GM12873 (cell line): ENCODE results near the gene OPCML.

ENCODE experiments used
- TF ChIP-seq, protein P1 (sequence below): IDR thresholded peaks from 2 replicates; pipeline ENCODE4 v1.5.1; 2012; ENCODE audit warnings: low read depth, mild to moderate bottlenecking, moderate library complexity, low read length, control low read depth; ENCODE audit not compliant: insufficient read depth; ENCODE audit errors: missing control alignments

OPCML gene

DNA sequence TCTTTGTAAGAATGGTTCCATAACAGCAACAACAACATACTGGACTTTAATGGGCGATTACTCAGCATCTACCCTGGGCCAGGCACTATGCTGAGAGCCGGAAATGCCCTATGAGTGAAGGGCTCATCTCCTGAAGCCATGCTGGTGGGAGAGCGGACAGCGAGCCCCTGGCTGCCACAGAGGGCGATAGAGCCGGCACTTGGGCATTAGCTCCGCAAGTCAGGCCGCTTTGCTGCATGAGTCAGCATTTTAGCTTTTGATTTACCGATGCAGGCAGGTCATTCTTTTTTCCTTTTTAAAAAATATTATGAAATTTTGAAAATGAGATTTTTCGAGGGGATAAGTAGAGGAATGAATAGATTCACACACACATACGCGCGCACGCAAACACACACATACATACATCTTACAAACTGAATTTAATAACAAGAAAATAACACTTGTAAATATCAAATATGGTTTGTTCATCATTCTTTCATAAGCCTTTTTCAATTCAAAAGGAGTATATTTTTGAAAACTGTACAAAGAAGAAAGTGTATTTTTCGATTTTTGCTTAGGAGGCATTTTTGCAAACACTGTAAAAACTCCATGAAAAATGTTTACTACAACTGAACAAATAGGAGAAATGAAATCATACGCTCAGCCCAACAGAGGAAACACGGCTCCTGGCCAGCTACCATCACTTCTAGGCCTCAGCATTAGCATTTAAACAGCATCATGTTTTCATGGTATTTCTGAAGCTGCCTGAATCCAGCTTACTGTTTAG lies 667.3 kb downstream of the OPCML start:
- TF ChIP-seq, protein P1, sequence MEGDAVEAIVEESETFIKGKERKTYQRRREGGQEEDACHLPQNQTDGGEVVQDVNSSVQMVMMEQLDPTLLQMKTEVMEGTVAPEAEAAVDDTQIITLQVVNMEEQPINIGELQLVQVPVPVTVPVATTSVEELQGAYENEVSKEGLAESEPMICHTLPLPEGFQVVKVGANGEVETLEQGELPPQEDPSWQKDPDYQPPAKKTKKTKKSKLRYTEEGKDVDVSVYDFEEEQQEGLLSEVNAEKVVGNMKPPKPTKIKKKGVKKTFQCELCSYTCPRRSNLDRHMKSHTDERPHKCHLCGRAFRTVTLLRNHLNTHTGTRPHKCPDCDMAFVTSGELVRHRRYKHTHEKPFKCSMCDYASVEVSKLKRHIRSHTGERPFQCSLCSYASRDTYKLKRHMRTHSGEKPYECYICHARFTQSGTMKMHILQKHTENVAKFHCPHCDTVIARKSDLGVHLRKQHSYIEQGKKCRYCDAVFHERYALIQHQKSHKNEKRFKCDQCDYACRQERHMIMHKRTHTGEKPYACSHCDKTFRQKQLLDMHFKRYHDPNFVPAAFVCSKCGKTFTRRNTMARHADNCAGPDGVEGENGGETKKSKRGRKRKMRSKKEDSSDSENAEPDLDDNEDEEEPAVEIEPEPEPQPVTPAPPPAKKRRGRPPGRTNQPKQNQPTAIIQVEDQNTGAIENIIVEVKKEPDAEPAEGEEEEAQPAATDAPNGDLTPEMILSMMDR: no peak

DNA sequence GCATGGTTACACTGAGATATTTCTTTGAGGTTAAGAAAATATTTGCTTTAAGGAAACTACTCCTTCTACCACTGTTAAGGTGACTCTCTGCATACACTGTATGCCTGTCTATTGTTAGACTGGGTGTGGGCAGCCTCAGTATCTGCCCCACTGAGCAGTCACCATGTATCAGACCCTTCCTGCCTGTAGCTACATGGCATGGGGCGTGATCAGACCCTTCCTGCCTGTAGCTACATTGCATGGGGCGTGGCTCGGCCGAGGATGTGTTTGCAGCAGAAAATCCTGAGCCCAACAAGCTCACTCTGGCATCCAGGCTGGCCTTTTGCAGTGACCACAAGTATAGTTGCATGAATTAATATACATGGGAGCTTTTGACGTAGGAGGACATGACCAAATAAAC lies 669.4 kb downstream of the OPCML start:
- TF ChIP-seq, protein P1: no peak

DNA sequence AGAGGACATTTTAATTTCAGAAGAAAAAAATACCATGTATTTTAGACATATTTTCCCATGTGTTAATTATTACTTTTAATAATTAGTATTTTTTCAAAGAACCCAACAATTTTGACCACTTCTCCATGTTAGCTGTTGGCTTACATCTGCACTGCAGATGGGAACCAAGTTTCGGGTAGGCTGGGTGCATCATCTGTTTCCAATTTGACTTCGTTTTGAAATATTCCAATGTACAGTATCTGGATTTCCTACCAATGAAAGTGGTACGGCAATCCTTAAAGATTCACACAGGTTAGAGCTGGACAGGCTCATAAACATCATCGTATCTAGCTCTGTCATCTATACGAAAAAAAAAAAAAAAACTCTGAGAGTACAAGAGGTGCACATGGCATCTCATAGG lies 670.2 kb downstream of the OPCML start:
- TF ChIP-seq, protein P1: no peak

GRCh38 chr11:132859306-132859705 lies 673.0 kb downstream of the OPCML start:
- TF ChIP-seq, protein P1: no peak

GRCh38 chr11:132858223-132858622 lies 674.1 kb downstream of the OPCML start:
- TF ChIP-seq, protein P1: no peak

DNA sequence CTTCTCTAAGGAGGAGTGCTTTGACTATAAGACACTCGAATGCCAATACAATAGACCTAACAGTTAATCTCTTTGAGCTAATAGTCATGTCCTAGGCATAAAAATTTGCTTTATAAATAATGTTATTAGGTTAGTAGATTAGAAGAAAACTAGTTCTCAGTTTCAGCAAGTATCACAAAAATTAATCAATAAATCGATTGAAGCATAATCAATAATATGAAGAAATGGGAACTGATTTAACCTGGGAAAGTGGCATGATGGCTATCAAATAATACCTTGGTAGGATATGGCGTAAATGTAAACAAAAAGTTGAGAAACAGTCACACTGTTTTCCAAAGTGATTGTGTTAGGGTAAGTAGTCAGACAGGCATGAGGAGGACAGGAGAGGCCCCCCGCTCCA lies 676.3 kb downstream of the OPCML start:
- TF ChIP-seq, protein P1: no peak

DNA sequence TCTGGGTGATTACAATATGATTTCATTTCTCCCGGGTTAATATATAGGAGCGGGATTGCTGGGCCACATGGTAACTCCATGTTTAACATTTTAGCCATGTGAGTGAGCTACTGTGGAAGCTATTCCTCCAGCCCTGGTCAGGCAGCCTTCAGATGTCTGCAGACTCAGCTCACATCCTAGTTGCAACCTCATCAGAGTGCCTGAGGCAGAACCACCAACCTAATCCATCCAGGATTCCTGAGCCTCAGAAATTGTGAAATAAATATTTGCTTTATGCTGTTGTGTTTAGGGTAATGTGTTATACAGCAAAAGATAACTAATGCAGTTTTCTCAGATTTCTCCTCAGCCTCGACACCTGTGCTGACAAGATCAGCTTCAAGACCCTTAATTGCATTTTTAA lies 676.8 kb downstream of the OPCML start:
- TF ChIP-seq, protein P1: no peak
